ENCODE data around the gene ITGB2. TPM values are rescaled to one million over a fixed set of nuclear protein-coding genes. Genes with fewer than 3 reads are reported as not detected.

The ITGB2 gene
- total RNA-seq, 2 donors from 2014 or later = 31.5 to 70.7 TPM

DNA sequence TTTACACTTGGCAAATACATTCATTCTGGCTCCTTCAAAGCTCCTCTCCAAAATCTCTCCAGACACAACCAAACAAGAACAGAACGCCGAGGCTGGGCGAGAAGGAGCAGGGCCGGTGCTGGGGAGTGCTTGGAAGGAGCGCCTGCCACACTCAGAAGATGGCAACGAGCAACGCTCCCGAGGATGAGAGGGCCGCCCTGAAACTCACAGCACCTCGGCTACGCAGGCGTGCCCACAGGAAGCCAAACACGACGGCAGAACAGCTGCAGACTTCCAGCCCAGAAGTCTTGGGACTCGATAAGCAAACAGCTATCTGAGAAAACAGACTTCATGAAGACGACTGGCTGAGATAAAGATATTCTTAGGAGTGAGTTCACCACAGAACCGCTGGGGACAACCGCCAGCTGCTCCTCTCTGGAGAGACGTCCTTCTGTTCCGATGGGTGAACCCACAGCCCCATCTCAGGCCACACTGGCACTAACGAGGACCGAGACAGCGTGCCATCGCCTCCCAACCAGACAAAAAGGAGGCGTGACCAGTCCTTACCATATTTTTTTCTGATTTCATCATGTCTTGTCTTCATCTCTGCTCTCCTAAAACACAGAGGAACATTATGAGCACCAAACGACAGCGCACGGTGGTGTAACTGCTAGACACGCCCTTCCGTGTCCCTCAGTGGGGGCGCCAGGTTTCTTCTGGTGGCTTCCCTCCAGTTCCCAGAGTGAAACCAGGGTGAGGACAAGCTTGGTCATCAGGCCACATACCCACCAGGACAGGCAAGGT is 65.8 kb downstream of the ITGB2 start:
- ATAC-seq (peak in 1 of 2 donors; percentile 15), DNase-seq (no peak)
- intact Hi-C loops (cut with DNase I) = loop anchor here in 1 of 2 donors (5.0 kb wide), 1 partner anchor 33 kb away; no protein-coding TSS in a partner anchor

DNA sequence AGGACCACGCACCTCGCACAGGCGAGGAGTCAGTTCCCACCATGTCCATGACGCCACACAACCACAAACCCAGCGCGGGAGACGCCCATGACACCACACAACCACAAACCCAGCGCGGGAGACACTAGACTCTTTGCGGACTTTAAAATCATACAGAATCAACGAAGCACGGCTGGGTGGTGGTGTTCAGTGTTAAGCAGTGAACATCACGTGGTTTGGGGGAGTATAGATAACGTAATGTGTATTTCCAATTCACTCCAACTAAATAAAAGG is 66.4 kb downstream of the ITGB2 start:
- ATAC-seq (no peak), DNase-seq (no peak)
- intact Hi-C loops (cut with DNase I) = no loop called here

DNA sequence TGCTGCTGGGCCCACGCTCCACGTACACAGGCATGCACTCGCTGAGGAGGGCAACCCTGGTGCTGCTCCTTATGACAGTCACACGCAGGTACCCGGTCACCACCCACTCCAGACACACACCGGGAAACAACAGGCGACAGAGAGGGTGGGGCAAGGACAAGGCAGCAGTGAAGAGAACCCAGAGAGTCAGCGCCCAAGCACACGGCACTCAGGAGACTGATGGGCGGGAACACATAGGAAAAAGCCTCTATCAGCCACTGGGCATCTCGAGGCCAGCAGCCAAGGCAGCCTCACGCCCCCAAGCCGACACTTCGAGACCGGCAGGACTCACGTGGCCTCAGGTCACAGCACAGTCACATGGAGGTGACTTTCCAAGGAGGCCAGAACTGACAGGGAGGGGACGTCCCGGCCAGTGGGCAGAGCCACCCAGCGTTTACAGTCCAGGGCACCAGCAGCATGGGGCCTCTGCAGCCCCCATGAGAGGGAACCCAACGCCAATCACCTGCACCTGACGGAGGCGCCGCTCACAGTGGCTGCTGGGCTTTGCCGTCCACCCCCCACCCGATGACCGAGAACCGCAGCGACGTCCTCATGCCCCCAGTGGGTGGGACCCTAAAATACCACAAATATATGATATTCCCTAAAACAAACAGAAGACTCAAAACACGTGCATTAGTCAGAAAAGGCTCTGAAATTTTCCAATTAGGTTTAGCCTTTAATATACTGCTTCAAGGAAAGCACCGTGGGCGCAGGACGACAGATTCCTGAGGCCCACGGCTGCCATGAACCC is 66.9 kb downstream of the ITGB2 start:
- intact Hi-C loops (cut with DNase I) = no loop called here
- peak; percentile 57 to 60 for ATAC-seq

DNA sequence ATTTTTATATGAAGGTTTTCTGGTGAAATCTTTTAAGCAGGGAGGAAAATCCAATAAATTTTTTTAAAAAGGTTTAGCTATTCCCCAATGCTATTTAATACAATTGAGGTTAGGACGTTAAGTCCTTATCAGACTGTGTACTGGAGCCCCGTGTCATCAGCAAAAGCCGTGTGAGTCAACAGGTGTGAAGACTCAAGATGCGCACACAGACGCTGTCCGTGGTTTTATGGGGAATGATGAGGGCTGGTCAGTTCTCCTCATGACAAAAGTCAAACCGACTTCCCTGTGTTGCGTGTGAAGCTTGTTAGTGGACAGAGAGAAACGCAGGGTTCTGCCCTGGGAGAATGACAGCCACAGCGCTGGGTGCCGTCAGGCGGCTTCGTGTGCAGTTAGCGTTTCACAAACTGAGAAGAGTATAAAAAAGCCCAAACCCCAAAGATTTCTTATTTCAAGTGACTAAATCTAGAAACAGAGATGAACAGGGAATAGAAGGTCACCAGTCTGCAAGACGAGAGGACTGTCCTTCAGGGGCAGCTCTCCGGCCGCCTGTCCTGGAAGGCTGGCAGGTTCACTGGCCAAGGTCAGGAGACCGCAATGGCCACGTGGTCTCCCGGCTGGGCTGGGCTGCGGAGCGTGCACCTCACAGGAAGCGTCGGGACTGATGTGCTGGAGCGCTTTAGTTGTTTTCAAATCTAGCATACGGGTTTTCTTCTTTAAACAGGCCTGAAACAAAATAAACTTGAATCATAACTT is 69.6 kb downstream of the ITGB2 start:
- intact Hi-C loops (cut with DNase I) = no loop called here
- DNase-seq (no peak), ATAC-seq (no peak)

More for the DNA sequence above, 66.9 kb downstream of the ITGB2 start:
- DNase-seq = peak; percentile 67

DNA sequence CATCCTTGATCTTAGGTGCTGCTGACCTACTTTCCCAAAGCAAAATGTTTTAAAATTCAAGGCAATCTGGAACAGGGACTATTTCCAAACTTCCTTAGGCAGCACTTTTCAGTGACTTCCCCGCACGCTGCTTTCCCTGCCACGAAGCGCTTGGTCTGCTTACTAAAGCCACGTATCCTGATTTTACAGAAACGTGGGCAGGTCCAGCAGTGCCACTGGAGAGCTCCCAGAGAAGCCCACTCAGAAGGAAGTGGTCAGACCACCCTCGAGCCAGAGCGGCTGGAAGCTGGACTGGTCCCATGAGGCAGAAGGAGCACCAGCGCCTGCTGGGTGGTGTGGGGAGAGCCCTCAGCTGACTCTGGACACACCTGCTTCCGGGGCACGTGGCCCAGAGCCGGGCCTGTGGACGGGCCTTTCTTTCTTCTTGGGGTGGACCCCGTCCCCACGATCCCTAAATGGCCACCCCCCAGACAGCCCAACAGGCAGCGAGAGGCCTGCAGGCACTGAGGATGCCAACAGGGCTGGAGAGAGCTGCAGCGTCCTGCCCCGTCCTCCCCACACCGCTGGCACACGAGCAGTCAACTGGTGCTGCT is 70.4 kb downstream of the ITGB2 start:
- intact Hi-C loops (cut with DNase I) = no loop called here
- no peak for ATAC-seq
- DNase-seq = no peak

DNA sequence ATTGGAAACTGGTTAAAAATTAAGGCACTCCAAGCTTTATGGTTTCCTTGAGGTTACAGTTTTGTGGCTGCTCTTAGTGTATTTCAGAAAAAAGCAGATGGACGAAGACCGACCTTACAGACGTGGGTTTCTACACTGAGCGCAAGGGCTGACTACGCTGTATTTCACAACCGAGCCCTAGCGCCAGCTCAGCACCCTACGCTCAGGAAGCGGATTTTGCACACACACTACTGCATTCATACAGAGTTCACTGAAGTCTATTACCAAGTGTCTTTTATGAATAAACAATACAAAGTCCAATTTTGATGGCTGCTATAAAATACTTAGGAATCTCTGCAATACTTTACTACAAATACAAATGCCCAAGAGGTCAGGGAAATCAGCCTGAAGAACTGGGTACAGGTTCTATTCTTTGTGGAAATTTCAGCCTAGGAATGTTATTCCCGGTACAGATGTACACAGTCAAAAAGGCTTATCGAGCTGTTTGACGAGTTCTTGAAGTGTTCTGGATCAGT is 71.0 kb downstream of the ITGB2 start:
- no peak for DNase-seq
- ATAC-seq = no peak
- intact Hi-C loops (cut with DNase I) = no loop called here

DNA sequence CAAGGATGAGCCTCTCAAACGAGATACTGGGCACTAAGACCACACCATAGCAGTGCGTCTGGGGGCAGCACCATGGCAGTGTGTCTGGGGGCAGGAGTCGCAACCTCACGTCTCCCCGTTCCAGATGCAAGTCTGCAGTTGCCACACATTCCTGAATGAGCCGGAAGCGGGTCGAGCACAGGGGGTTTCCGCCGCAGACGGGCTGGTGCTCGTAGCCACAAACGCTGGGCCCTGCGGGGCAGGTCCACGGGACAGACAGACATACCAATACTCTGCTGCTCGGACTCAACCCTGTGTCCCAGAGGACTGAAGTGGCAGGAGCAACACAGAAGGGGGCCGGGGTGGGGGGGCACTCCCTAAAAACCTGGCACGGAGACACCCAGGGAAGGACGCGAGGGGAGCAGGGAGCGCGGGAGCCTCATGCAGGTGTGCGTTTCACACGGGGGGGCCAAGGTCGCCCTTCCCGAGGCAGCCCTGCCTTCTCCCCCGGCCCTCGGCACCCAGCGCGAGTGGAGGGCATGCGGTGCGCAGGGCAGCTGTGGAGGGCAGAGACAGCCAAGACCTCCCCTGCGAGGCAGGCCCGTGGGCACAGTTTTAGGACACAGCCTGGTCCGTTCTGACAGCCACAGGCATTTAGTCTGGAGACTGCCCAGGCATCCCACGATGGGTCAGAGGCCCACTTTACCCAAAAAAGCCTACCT is 71.7 kb downstream of the ITGB2 start:
- no peak for ATAC-seq
- intact Hi-C loops (cut with DNase I) = no loop called here
- DNase-seq = no peak

DNA sequence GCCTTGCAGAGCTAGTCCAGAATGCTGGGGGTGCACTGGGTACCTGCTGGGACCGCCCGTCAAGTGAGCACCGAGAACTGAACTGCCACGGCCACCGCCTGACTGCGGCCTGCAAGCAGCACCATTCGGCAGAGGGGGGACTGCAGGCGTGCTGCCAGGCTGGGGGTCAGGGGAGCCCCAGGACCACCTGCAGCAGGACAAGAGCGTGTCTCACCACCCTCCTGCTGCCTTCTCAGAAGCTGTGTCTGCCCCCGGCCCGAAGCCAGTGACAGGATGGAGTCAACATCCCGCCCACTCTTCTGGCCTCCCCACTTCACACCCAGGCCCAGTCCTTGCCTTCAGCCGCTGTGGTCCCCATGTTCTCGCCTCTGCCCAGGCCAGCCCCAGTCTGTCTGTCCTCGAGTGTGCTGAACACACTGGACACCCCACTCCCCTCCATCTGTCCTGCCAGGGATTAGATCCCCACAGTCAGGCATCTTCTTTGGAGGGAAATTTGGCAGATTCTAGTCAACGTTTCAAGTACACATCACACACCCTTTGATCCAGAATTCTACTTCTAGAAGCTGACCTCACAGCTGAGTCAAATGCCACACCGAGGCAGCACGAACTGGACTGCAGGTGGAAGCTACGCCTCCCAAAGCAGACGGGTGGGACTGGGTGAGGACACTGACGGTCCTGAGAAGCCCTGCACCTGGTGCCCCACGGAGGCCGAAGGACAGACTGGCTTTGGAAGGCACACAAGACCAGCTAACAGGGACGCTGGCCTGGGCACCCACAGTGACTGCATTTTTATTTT is 73.2 kb downstream of the ITGB2 start:
- intact Hi-C loops (cut with DNase I) = no loop called here
- ATAC-seq (peak in 1 of 2 donors; percentile 2), DNase-seq (no peak)

DNA sequence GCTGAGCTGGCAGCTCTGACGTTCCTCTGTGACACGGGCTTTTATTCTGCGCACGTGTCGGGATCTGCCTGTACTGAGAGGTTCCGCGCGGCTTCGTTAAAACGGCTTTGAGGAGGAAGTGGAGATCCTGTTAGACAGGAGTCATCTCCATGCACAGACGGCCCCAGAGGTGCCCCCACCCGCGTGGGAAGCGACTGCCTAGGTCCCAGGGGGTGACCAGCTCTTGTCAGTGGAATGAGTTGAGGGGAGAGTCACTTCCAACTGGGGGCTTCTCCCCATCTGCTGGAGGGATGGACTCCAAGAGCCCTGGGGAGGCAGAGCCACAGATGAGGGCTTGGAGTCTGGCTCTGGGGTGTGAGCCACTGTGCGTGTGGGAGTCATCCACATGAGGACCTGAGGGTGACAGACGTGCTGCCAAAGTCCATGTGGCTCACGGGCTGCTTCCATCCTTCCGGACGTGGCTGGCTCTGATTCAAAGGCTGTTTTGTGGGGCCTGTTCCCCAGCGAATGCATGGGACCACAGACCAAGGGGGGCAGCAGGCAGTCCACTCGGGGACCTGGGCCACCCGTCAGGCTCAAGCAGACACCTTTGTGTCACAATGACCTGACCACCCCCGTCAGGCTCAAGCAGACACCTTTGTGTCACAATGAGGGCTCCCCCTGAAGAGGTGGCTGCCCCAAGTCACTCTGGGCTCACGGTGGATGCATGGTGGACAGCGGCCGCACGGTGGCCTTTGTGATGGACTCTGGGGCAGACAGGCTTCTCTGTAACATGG is 74.0 kb downstream of the ITGB2 start:
- peak; percentile 71 for DNase-seq
- intact Hi-C loops (cut with DNase I) = no loop called here
- ATAC-seq = peak; percentile 48 to 61

DNA sequence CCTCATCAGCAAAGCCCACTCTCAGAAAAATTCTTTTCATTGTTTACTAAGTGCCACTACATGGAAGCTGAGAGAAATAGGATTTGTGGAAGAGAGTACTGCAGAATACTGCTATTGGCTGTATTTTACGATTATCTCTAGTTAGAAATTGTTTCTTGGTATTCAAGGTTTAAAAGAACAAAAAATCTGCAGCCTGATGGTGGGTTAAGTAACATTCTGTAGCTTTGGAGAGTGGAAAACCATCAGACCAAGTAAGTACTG is 74.5 kb downstream of the ITGB2 start:
- intact Hi-C loops (cut with DNase I) = no loop called here
- DNase-seq = no peak
- no peak for ATAC-seq

DNA sequence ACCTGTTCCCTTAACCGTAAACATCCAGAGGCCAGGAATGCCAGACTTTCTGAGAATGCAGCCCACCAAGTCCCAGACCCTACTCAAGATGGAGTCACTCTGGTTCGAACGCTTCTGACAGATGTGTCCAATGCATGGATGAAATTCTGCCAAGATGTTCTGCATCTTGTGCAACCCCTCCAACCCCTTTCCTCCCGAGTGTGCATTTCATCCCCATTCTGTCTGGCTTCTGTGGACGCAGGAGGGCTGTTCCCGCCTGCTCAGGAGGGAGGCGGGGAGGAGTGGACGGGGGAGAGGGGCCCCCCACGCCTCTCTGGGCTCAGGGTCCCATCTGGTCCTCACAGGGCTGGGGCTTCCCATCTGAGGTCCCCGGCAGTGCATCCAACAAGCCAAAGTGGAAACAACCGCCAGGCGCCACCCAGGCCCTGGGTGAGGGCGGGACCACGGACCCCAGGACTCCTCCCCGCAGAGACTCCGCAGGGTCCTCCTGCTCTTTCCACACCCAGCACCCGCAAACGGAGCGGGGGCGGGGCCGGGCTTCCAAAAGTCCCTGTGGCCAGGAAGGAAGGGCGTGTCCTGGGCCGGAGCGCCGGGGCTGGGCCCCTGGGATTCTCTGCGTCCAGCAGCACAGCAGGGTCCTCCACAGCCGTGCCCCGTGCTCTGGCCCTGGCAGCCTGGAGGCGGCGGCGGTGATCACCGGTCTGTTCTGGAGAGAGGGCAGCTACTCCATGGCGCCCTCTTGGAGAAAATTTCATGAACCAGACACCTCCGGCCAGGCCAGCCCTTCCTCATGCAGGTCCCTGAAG is 75.1 kb downstream of the ITGB2 start:
- ATAC-seq (peak; percentile 74 to 82), DNase-seq (peak; percentile 85)
- intact Hi-C loops (cut with DNase I) = no loop called here

DNA sequence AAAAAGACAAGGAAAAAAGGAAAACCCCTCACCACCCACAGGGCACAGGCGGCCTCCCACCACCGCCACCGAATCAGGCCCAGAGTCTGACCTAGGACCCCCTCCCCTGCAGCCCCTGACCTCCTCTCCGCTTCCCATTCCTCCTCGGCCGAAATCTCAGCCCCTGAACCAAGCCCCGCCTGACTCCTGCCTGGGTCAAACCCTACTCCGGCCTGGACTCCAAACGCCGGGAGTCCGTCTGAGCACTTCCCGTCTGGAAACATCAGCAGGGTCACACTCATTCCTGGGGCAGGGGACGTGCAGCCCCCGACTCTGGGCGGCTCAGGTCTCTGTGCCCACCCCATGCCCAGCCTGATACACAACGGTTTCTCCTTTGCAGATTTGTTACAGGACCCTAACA is 76.4 kb downstream of the ITGB2 start:
- ATAC-seq = no peak
- DNase-seq = no peak
- intact Hi-C loops (cut with DNase I) = no loop called here

DNA sequence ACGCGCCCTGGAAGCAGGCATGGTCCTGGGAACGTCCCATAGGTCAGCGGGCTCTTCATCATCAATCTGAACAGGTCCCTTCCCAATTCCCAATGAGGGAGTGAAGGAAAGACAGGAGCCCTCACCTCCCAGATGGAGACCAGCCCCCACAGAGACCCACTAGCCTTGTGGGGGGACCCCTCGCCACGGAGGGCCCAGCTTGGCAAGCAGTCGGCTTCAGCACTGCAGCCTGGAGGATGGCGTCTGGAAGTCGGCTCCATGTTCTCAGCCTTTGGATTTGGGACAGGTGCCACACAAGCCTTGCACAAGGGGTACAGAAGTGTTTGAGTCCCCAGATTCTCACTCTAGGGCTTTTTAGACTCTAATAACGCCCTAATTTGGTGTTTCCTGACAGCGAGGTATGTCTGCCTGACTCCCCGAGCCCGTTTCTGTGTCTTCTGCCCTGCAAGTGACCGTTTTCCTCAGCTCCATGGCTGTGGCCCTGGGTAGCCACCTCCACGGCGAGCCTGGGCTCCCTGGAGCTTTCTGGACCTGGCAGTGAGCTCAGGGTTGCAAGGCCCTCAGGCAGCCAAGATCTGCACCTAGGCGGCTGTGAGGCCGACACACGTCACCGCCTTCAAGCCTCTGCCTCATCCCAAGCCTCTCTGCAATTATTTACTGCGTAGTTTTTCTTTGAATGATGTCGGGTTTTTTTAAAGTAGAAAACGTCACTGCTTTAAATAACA is 77.8 kb downstream of the ITGB2 start:
- no peak for ATAC-seq
- intact Hi-C loops (cut with DNase I) = no loop called here

DNA sequence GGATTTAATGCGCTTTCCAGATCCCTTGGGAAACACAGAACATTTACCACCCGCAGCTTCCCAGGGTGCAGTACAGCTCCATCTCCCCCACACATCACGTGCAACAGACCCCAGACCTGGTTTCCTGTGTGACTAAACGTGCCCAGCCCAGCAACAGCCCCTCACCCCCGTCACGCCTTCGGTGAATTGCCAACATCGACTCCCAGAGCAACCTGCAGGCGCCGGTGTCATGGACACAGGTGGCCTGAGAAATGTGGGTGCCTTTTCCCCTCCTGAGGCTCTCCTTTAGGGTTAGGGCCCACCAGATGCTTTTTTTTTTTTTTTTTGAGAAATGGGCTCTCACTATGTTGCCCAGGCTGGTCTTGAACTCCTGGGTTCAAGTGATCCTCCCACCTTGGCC is 78.6 kb downstream of the ITGB2 start:
- no peak for DNase-seq

More for the DNA sequence above, 77.8 kb downstream of the ITGB2 start:
- DNase-seq = no peak

DNA sequence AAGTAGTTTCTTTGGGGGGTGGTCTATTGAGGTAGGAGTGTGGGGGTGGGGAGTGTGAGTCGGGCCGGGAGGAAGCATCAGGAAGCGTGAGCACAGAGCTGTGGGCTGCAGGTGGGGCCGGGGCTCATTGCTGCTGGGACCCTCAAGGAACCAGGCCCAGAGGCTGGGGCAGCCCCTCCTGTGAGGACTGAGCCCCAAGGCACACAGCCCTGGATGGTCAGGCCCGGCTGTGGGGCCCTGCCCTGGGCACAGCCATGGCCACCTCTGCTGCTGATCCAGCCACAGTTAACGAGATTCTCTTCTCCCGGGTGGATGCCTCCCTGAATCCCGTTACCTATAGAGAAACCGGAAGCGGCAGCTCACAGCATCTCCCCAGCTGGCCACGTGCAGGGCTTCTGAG is 79.9 kb downstream of the ITGB2 start:
- intact Hi-C loops (cut with DNase I) = no loop called here
- no peak for ATAC-seq
- no peak for DNase-seq

More for the DNA sequence above, 78.6 kb downstream of the ITGB2 start:
- intact Hi-C loops (cut with DNase I) = no loop called here
- ATAC-seq = no peak

DNA sequence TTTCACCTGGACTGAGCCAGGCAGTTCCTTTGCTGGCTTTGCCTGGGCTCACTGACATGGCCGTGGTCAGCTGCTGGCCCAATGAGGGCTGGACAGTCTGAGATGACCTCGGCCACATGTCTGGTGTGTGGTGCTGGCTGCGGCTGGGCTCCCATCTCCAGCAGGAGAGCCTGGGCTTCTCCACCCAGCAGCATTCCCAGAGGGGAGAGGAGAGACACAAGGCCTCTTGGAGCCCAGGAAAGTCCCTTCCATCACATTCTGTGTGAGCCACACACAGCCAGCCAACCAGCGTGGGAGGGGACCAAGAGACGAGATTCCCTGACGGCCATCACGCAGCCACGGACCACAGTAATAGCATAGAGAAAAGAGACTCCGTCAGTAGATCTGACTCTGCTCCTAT is 81.7 kb downstream of the ITGB2 start:
- DNase-seq (no peak), ATAC-seq (no peak)
- intact Hi-C loops (cut with DNase I) = no loop called here
